ENCODE measurements around the gene ANO1.

ANO1 gene

GRCh38 chr11:70135142-70135541, 57.0 kb downstream of the ANO1 start:
- in situ Hi-C loops (cut with HindIII; ENCODE audit: low sequenced_read_pairs), result no loop called here

GRCh38 chr11:70135625-70136059, 57.5 kb downstream of the ANO1 start:
- no peak for DNase-seq (ENCODE audit: low read depth)
- H3K4me3 ChIP-seq (ENCODE audit: low read depth, low read length), result no peak overlapping the region
- in situ Hi-C loops (cut with HindIII; ENCODE audit: low sequenced_read_pairs), result no loop called here
- TF ChIP-seq CTCF (IDR thresholded peaks at IDR 0.05; ENCODE audit: low read depth, low read length, missing control alignments), result no peak

More at GRCh38 chr11:70135142-70135541, 57.0 kb downstream of the ANO1 start:
- no peak for TF ChIP-seq CTCF (IDR thresholded peaks at IDR 0.05; ENCODE audit: low read depth, low read length, missing control alignments)
- no peak overlapping the region for H3K4me3 ChIP-seq (ENCODE audit: low read depth, low read length)
- no peak for DNase-seq (ENCODE audit: low read depth)

- DNase-seq (ENCODE audit: low read depth), result no peak
- in situ Hi-C loops (cut with HindIII; ENCODE audit: low sequenced_read_pairs), result no loop called here
- H3K4me3 ChIP-seq (ENCODE audit: low read depth, low read length), result no peak overlapping the region
- TF ChIP-seq CTCF (IDR thresholded peaks at IDR 0.05; ENCODE audit: low read depth, low read length, missing control alignments), result no peak
Observed at GRCh38 chr11:70137383-70137782, 59.3 kb downstream of the ANO1 start.

- no peak overlapping the region for H3K4me3 ChIP-seq (ENCODE audit: low read depth, low read length)
- DNase-seq (ENCODE audit: low read depth), result no peak
- no peak for TF ChIP-seq CTCF (IDR thresholded peaks at IDR 0.05; ENCODE audit: low read depth, low read length, missing control alignments)
- in situ Hi-C loops (cut with HindIII; ENCODE audit: low sequenced_read_pairs), result no loop called here
Observed at GRCh38 chr11:70138403-70138802, 60.3 kb downstream of the ANO1 start.

GRCh38 chr11:70139785-70140410, 61.8 kb downstream of the ANO1 start:
- DNase-seq (ENCODE audit: low read depth), result no peak
- in situ Hi-C loops (cut with HindIII; ENCODE audit: low sequenced_read_pairs), result no loop called here
- no peak for TF ChIP-seq CTCF (IDR thresholded peaks at IDR 0.05; ENCODE audit: low read depth, low read length, missing control alignments)
- no peak overlapping the region for H3K4me3 ChIP-seq (ENCODE audit: low read depth, low read length)

GRCh38 chr11:70140711-70141485, 62.8 kb downstream of the ANO1 start:
- DNase-seq (ENCODE audit: low read depth), result no peak
- peak overlapping the region; percentile 4 for H3K4me3 ChIP-seq (ENCODE audit: low read depth, low read length)
- in situ Hi-C loops (cut with HindIII; ENCODE audit: low sequenced_read_pairs), result no loop called here
- TF ChIP-seq CTCF (IDR thresholded peaks at IDR 0.05; ENCODE audit: low read depth, low read length, missing control alignments), result no peak

All from astrocyte of the cerebellum (primary cell).